HepG2 (cell line): ENCODE results near the gene TOR4A. TPM values are rescaled to one million over a fixed set of nuclear protein-coding genes. Genes with fewer than 3 reads are reported as not detected.

Experiments used
- CSRNP1 ChIP-seq: sonication (generic); formaldehyde crosslinking; IDR thresholded peaks from 2 replicates; pipeline ENCODE4 v1.8.1; 2023; ENCODE audit warnings: mild to moderate bottlenecking, missing genetic modification reagents
- GFI1 ChIP-seq: sonication (generic); formaldehyde crosslinking; IDR thresholded peaks from 2 replicates; pipeline ENCODE4 v1.5.0; 2020; ENCODE audit warnings: missing genetic modification reagents, mild to moderate bottlenecking, borderline replicate concordance
- GMEB2 ChIP-seq: IDR thresholded peaks from 2 replicates; pipeline ENCODE4 v1.6.1; 2016; ENCODE audit warnings: missing biosample characterization, missing genetic modification reagents, low read depth
- HMG20A ChIP-seq: IDR thresholded peaks from 2 replicates; pipeline ENCODE4 v1.6.1; 2016; ENCODE audit warnings: borderline replicate concordance
- NFAT5 ChIP-seq: sonication (generic); formaldehyde crosslinking; IDR thresholded peaks from 2 replicates; pipeline ENCODE4 v1.4.0; 2020; ENCODE audit warnings: missing genetic modification reagents
- NFIB ChIP-seq: sonication (generic); formaldehyde crosslinking; IDR thresholded peaks from 2 replicates; pipeline ENCODE4 v1.9.0; 2021; ENCODE audit warnings: missing genetic modification reagents, mild to moderate bottlenecking, borderline replicate concordance
- TRAFD1 ChIP-seq: sonication (generic); formaldehyde crosslinking; IDR thresholded peaks from 2 replicates; pipeline ENCODE4 v1.5.1; 2020; ENCODE audit warnings: missing genetic modification reagents, mild to moderate bottlenecking, borderline replicate concordance
- USF2 ChIP-seq, 2 experiments: sonication (generic) in 1 of 2; formaldehyde crosslinking in 1 of 2; IDR thresholded peaks; 2 replicates each; pipeline versions ENCODE4 v1.5.1 to v1.6.1; 2011 to 2020; ENCODE audit warnings: borderline replicate concordance in 1 of 2, low read depth in 1 of 2, low read length in 1 of 2, mild to moderate bottlenecking in 1 of 2, missing genetic modification reagents in 1 of 2, moderate library complexity in 1 of 2
- ZFP1 ChIP-seq: IDR thresholded peaks from 2 replicates; pipeline ENCODE4 v1.6.1; 2016
- ZFP90 ChIP-seq: sonication (generic); formaldehyde crosslinking; IDR thresholded peaks from 2 replicates; pipeline ENCODE4 v1.8.0; 2022; ENCODE audit warnings: missing genetic modification reagents, mild to moderate bottlenecking, inconsistent platforms, borderline replicate concordance
- ZNF138 ChIP-seq: sonication (generic); formaldehyde crosslinking; IDR thresholded peaks from 2 replicates; pipeline ENCODE4 v1.5.0; 2020; ENCODE audit warnings: mild to moderate bottlenecking, low read depth, missing genetic modification reagents
- ZNF251 ChIP-seq: sonication (generic); formaldehyde crosslinking; IDR thresholded peaks from 2 replicates; pipeline ENCODE4 v1.9.0; 2021; ENCODE audit warnings: mild to moderate bottlenecking, missing genetic modification reagents
- ZNF558 ChIP-seq: sonication (generic); formaldehyde crosslinking; IDR thresholded peaks from 2 replicates; pipeline ENCODE4 v1.9.0; 2022; ENCODE audit warnings: mild to moderate bottlenecking, missing genetic modification reagents, borderline replicate concordance
- ZNF781 ChIP-seq: sonication (generic); formaldehyde crosslinking; IDR thresholded peaks from 2 replicates; pipeline ENCODE4 v1.5.1; 2020; ENCODE audit warnings: borderline replicate concordance, mild to moderate bottlenecking, missing genetic modification reagents; ENCODE audit errors: not compliant biosample characterization
- polyA plus RNA-seq, 8 experiments: library from polyadenylated mRNA; depleted of rRNA in 3 of 8; stranded (reverse) in 7 of 8; unstranded in 1 of 8; fragments of >200 nt; fragmentation: Illumina TruSeq in 4 of 8; extraction: Trizol in 4 of 8; gene quantifications; 2 replicates each; pipeline versions ENCODE4 v1.2.1 to v1.2.3, GENCODE V29; 2011 to 2016; ENCODE audit warnings: low read depth in 4 of 8, missing spikeins in 1 of 8, mixed read lengths in 1 of 8; ENCODE audit not compliant: insufficient read depth in 1 of 8
- total RNA-seq, 5 experiments: library from RNA; depleted of rRNA; stranded (reverse); fragments of >200 nt; fragmentation: Illumina TruSeq; extraction: Trizol; gene quantifications; 2 replicates each; pipeline ENCODE4 v1.2.3, GENCODE V29; 2016; ENCODE audit warnings: low read depth in 1 of 5

The TOR4A gene
- total and polyA plus RNA-seq, 2 of the 13 experiments (the other 11 are each of a cell fraction or from before 2014, with no cell fraction given) = 11.1 to 14.2 TPM

GRCh38 chr9:137228968-137229896 lies 48.3 kb upstream of the TOR4A start (continued):
- TF ChIP-seq GFI1 (CRISPR knock-in tag) = no peak
- TF ChIP-seq USF2 (IDR thresholded peaks at IDR 0.05; ENCODE audit: low read depth, low read length) = no peak
- TF ChIP-seq USF2 (CRISPR knock-in tag; IDR thresholded peaks at IDR 0.05; ENCODE audit: borderline replicate concordance) = no peak
- no peak for TF ChIP-seq NFIB (CRISPR knock-in tag)
- 0 out of 2 replicates have a peak, but pooled peaks have one; percentile 18 for TF ChIP-seq NFAT5 (CRISPR knock-in tag)
- TF ChIP-seq CSRNP1 (CRISPR knock-in tag) = peak; percentile 47; the same call in 1 of the 2 replicates
- no peak for TF ChIP-seq ZNF138 (CRISPR knock-in tag)
- TF ChIP-seq ZNF251 = no peak
- no peak for TF ChIP-seq ZNF558 (CRISPR knock-in tag)
- TF ChIP-seq GMEB2 (CRISPR knock-in tag) = no peak
- no peak for TF ChIP-seq HMG20A
- no peak for TF ChIP-seq ZNF781 (CRISPR knock-in tag)
- no peak for TF ChIP-seq TRAFD1
- TF ChIP-seq ZFP90 (CRISPR knock-in tag) = no peak; the same call in 1 of the 2 replicates
- TF ChIP-seq ZFP1 (CRISPR knock-in tag) = no peak
